LHCN-M2 (cell line): ENCODE results near the gene TBX19. TPM values are rescaled to one million over a fixed set of nuclear protein-coding genes. Genes with fewer than 3 reads are reported as not detected.

Source experiments
- DNase-seq: peaks from one replicate; pipeline ENCODE4 v3.0.0-alpha.2; 2012; ENCODE audit warnings: low read depth
- total RNA-seq: library from RNA; depleted of rRNA; stranded (reverse); fragments of >200 nt; gene quantifications from 2 replicates; pipeline ENCODE4 v1.2.3, GENCODE V29; 2014

The TBX19 gene
- total RNA-seq, 1 experiment from 2014 or later: 0.34 TPM

DNA sequence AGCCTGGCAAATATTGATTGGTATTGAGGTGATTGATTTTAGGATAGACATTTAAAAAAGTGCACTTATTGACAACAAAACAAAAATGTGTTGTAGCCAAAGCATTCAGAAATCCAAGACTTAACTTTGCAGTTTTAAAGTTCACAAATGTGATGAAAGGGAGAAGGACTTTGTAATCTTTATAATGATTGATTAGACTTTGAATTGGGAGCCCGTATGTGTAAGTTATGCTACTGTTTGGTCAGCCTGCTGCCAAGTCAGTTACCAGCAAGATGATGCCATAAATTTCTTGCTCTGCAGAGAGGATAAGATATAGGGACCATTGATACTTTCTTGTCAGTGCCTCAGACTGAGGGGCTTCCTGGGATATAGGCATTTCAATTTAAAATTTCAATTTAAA lies 39.5 kb downstream of the TBX19 start:
- no peak for DNase-seq

DNA sequence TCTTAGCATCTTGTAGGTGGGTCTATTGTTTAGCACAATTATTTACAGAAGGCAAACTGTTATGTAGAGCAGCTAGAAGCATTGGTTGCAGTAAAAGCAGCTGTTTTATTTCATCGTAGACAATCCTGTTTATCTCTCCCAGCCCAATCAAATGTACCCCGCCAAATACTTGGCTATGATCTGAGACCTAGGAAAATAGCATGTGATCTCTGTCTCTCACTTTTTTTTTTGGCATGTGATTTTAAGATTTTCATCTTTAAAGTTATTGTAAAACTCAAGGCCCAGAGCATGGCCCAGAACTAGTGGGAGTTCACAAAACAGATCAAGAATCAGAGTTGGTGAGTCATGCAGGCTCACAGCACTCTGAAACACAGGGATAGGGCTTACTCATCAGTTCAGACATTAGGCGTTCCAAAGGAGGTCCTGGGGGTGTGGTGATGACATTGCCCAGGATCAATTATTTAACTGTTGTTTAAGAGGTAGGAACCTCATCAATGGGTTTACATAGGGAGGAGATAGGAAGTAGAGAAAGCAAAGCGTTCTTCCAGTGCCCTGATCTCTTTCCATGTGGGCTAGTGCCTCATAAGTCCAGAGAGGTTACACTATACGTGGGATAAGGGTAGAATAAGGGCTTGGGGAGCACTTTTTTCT lies 40.2 kb downstream of the TBX19 start:
- peak; percentile 85 for DNase-seq

DNA sequence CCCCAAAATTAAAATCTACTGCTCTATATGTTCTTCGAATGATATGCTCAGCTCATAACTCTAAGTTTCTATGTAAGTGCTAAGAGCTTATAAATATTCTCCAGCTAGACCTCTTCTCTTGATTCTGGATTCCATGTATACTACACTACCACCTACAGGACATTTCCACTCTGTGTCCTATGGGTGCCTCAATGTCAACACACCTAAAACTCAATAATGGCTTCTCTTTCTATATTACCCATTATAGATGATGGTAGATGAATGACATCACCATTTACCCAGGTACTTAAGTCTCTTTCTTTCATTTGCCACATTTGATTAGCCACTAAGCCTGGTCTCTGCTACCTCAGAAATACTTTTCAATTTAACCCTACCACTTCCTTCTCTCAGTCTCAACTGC lies 41.3 kb downstream of the TBX19 start:
- peak; percentile 41 for DNase-seq

DNA sequence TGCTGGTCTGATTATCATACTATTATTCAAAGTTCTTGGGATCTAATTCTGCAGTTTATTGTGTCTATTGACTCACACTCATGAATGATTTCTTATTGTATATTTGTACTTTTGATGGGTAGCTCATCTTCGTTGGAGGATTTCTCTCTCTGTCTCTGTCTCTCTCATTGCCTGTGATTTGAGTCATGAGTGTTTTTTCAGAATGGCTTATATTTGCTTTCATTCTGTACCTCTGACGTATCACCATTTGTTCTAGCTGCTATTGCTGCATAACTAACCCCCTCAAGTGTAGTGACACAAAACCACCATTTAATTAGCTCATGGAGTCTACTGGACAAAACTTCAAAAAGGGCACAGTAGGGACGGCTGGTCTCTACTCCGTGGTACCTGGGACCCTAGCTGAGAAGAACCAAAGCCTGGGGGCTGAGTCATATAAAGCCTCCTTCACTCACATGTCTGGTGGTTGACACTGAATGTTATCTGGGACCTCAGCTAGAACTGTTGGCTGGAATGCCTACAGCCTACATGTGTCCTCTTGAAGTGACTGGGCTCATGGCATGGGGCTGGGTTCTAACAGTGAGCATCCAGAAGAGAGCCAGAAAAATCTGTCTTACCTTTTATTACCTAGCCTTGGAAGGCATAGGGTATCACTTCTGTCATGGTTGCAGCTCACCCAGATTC lies 44.2 kb downstream of the TBX19 start:
- DNase-seq: no peak

DNA sequence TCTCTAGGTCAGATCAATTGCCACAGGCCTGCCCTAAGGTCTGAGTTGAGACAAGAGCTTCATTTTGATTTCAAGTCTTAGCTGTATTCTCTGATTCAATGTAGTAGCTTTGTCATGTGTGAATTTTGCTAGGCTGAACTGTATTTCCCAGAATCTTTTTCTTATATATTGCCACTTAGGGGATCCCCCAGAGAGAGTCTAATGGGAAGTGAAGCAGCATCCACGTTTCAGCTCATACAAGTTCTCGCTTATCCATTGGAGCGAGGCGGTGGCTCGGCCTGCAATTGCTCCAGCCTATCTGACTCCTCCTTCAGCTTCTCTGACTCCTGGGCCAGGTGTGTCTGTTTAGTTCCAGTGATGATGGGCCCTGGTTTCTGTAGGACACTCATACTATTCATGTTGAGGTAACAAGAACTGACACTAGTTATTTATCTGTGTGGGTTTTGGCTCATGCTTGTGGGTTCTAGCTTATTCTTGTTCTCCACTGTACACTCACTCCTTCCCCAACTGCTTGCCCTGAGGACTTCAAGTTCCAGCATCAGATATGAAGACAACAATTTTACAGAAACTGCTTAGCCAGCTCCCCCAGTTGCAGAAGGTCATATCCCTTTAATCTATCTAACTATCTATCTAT lies 48.2 kb downstream of the TBX19 start:
- no peak for DNase-seq

DNA sequence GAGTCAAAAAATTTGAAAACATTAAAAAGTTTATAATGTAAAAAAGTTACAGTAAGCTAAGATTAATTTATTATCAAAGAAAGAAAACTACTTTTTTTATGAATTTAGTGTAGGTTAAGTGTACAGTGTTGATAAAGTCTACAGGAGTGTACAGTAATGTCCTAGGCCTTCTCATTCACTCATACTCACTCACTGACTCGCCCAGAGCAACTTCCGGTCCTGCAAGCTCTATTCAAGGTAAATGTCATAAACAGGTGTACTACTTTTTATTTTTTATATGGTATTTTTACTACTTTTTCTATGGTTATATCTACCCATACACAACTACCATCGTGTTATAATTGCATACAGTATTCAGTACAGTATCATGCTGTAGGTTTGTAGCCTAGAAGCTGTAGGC lies 49.6 kb downstream of the TBX19 start:
- DNase-seq: no peak

DNA sequence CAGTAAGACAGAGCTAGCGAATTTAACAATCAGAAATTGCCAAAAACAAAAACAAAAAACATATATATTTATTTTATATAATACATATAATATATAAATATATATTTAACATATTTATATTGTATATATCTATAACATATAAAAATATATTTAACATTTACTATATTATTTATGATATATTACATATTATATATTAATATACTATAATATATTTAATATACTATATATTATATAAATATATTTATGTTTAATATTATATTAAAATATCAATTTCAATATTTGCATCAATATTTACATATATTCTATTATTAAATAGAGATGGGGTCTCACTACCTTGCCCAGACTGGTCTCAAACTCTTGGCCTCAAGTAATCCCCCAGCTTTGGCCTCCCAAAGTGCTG lies 50.9 kb downstream of the TBX19 start:
- DNase-seq: no peak

DNA sequence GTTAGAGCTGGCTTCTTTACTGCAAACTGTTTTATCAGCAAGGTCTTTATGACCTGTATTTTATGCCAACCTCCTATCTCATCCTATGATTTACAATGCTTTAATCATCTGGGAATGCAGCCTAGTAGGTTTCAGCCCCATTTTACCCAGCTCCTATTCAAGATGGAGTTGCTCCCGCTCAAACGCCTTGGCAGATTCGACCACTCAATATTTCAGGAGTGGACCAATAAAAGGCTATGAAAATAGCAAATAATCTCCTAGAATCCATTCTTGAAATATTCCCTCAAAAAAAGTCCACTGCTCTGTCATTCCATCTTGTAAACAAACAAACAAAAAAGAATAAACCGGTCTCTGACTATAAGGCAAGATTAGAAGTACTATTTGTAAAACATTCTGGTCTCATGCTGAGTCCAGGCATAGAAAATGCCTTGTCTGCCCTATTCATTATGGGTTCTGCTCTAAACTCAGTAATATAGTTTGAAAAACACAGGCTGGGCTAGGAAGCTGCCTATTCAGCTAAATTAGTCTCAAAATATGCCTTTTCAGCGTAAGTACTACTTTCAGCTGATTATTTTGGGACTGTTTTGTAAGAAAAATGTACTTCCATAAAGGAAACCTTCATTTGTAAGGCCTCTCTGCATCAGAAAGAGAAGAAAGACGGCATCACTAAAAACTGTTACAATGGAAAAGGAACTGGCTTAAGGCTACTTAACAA lies 53.0 kb downstream of the TBX19 start:
- DNase-seq: no peak

DNA sequence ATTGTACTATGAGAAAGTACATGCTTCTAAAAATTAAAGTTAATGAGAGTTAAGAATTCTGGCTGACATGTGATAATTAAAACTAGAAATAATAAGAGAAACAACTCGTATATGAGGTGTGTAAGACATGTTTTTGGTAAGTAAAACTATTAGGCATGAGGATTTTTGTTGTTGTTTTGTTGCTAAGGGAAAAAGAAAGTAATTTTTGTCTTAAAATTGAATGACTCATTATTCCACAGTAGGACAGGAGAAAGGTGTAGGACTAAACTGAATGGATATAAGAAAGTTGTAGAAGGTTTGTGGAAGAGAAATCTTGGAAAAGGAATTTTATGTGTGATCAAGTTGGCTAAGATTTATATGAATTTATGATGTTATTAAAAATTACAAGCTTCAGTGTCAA lies 54.8 kb downstream of the TBX19 start:
- DNase-seq: no peak

DNA sequence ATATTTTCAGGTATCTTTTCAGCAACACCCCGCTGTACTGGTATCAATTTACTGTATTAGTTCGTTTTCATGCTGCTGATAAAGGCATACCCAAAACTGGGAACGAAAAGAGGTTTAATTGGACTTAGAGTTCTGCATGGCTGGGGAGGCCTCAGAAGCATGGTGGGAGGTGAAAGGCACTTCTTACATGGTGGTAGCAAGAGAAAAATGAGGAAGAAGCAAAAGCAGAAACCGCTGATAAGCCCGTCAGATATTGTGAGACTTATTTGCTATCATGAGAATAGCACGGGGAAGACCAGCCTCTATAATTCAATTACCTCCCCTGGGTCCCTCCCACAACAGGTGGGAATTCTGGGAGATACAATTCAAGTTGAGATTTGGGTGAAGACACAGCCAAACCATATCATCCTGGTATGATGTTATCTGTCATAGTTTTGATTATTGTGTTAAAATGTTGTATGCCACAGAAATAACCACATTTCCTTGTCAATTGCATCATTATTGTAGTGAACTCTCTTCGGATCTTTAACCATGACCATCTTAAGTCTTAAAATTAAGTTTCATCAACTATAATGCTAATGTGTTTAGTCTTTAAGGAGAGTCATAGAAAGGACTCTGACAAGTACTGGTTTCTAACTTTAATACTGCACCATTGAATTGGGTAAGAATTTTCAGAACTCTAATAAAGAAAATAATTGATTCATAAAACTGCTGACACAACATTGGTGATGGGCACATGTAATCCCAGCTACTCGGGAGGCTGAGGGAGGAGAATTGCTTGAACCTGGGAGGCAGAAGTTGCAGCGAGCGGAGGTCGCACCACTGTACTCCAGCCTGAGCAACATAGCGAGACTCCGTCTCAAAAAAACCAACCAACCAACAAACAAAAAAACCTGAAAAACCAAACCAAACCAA lies 58.2 kb downstream of the TBX19 start:
- no peak for DNase-seq

DNA sequence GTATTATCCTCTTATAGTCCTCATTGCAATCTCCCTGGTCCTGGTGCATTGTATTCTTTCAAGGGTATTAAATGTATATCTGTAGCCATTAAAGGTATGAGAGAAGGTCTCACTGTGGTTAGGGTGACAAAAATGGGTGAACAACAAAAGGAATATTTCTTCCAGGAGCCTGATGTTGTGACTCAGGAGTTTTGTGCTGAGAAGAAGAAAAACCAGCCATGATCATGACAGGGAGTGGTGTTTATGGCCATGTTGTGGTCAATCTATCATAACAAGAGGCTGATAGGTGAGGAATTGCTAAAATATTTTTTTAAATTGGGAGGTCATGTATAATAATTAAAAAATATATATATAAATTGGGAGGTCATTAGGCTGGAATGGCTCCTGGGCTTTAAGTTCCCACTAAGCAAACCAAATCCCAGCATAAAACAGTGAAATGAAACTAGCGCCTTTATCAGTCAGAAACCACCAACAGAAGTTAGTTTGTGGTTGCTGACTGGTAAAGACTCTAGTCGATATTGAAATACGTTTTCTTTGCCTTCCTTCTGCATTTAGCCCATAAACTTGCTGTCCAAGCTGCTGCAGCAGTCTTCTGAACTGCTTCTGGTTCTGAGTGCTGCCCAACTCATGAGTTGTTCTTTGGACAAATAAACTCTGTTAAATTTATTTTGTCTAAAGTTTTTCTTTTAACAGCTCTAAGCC lies 60.3 kb downstream of the TBX19 start:
- no peak for DNase-seq

DNA sequence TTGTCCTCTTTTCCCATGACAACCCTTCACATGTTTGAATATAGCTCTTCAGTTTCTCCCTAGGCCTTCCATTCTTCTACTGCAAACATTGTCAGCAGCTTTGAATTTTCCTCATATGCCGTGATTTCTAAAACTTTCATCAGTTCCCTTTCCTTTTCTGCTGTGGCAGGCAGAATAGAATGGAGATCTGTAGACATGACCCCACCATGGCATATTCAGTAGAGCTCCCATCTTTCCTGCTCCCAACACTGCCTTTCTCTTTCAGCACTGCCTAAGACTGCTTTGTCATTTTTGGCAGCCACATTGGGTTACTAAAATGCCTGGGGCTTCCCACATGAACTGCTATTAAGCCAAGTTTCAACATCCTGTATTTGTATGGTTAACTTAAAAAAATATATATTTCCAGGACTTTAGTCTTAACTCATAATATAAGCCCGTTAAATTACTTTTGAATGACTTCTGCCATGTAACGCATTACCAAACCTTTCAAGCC lies 60.9 kb downstream of the TBX19 start:
- DNase-seq: no peak

DNA sequence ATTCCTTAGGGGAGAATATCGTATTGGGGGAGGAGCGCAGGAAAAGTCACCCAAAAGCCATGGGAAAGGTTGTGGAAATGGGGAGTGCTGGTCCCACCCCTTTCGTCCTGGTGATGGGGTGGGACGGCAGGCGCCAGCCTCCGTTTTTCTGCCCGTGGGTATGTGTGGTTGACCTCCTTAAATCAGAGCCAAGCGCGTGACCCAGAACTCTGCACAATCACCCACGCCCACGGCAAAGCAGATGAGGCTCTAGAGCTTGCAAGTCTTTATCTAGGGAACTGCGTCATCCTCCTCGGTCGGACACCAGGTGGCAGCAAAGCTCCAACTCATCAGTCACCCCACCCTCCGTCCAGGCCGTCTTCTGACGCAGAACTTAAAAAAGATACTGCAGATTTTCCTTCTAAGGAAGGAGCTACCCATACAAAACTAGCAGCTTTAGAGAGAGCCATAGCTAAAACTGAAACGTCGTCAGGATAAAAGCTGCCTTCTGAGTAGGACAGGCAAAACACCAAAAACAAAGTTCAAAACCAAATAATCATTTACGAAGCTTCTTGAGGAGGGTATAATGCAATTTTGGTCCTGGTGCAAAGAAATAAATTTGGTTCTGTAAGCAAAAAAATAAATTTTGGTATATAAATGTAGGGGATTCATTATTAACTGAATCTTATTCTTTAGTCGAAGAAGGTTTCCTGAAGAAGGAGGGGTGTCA lies 62.0 kb downstream of the TBX19 start:
- peak; percentile 72 for DNase-seq

DNA sequence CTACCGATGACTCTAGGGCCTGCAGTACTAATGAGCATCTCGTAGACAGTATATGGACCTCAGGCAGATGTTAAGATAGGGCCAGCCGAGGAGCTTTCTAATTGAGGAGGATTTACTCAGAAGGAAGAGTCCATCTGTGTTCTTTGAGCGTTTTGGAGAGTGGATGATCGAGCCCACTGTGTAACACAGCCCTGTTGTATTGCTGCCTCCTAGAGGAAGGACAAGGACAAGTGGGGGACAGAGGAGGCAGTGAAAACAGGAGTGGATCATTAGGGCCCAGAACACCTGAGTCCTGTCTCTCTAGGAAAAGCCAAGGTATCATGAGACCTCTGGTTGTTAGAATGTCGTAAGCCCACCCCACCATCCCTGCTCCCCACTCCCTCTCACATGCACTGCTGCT lies 62.9 kb downstream of the TBX19 start:
- DNase-seq: no peak

DNA sequence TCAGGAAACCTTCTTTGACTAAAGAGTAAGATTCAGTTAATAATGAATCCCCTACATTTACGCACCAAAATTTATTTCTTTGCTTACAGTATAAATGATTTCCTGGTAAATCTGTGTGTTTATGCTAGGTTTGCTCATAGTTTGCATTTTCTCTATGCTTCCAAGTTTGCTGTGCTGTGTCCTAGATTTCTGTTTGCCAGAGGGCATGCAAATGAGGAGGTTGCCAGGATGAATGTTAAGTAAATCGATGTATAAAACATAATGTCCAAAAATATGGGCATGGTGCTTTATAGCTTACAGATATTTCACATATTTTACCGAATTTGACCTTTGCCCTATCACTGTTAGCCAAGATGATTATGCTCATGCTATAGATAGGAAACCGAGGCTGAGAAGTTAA lies 63.8 kb downstream of the TBX19 start:
- DNase-seq: no peak

DNA sequence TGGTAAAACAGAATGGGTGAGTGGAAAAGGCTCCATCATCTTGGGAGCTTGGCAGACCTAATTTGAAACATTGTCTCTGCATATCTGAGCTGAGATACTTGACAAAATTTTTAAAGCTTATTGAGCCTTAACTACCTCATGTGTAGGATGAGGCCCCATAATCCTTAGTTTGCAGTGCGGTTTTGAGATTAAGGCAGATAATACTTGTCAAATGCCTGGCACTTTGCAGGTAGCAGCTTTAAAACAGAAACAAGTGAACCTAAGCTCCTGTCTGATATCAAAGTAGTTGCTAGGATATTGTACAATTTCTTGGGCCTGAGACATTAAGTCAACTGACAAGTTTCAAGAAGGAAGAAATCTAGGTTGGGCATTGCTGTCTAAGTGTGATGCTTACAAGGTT lies 65.3 kb downstream of the TBX19 start:
- no peak for DNase-seq

DNA sequence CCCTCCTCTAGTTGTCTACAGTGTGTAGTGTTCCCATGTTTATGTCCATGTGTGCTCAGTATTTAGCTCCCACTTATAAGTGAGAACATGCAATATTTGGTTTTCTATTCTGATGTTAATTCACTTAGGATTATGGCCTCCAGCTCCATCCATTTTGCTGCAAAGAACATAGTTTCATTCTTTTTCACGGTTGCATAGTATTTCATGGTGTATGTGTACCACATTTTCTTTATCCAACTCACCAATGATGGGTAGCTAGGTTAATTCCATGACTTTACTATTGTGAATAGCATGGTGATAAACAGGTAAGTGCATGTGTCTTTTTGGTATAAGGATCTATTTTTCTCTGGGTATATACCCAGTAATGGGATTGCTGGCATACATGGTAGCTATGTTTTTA lies 67.0 kb downstream of the TBX19 start:
- no peak for DNase-seq

DNA sequence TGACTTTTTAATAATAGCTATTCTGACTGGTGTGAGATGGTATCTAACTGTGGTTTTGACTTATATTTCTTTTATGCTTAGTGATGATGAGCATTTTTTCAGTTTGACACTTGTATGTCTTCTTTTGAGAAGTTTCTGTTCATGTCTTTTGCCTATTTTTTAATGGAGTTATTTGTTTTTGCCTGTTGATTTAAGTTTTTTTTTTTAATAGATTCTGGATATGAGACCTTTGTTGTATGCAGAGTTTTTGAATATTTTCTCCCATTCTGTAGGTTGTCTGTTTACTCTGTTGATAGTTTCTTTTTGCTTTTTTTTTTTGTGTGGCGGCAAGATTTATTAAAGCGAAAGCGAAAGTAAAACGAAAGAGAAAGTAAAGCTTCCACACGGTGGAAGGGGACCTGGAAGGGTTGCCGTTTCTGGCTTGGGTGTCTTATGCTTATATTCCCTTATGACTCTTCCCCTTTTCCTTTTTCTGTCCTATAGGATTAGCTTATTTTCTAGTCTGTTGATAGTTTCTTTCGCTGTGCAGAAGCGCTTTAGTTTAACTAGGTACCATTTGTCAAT lies 67.6 kb downstream of the TBX19 start:
- peak; percentile 12 for DNase-seq
